Stimulated activated CD4-positive, alpha-beta T cell treated with anti-CD3 and anti-CD28 coated beads, Interleukin-2, amount 100 ng/mL, for 4 hours (primary cell): Measurements from ENCODE around the gene HMCN1.
"Not testable (repeated sequence)": the region's sequence is repeated elsewhere in the genome, so short reads cannot be mapped to it uniquely, and the experiment has no call there.

Source experiments
- DNase-seq: peaks from one replicate; pipeline ENCODE4 v3.0.0-alpha.2; 2020; ENCODE audit warnings: low read depth

HMCN1 gene

DNA sequence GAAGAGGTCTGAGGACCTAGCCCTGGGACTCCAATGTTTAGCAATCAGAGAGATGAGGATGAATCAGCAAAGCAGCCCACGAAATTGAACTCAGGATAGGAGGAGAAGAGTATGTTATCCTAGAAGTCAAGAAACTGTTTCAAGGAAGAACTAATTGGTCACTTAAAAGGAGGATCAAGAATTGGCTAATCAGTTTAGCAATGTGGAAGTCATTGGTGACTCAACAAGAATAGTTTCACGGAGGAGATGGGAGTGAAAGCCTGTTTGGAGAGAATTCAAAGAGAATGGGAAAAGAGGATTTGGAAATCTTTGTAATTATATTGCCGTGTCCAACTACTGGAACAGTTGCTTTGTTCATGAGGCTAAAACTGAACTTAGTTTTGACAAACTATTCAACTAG, 7.4 kb downstream of the HMCN1 start:
- no peak for DNase-seq

DNA sequence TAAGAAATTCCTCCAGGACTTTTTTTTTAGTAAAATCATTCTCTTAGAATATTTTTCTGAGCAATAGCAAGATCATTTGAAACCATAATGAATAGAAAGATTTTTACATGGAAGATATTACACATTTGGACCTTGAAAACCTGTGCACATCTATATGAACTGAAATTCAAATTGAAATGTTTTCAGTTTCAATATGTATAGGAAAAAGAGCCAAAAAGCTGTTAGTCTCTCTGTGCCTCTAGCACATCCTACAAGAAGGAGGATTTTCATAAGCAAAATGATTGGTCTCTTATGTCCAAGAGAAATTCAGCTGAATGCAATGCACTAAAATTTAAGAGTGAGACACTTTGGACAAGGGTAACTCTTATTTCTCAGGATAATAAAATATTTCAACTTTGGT, 8.2 kb downstream of the HMCN1 start:
- no peak for DNase-seq

DNA sequence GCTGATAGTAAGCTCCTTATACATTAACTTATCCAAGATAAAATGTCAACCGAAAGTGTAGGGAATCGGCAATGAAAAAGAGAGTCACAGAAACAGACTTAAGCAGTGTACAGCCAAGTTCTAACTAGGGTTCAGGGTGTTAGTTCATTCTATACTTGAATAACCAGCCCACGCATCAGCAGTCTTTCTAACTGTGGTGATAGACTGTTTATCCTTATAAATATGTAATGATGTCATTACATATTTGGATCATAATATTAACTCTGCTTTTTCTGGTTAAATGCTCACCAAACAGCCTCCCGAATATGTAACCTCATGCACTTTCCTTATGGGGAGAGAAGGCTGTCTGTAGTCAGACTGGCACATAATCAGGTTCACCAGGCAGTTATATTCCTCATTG, 11.0 kb downstream of the HMCN1 start:
- no peak for DNase-seq

DNA sequence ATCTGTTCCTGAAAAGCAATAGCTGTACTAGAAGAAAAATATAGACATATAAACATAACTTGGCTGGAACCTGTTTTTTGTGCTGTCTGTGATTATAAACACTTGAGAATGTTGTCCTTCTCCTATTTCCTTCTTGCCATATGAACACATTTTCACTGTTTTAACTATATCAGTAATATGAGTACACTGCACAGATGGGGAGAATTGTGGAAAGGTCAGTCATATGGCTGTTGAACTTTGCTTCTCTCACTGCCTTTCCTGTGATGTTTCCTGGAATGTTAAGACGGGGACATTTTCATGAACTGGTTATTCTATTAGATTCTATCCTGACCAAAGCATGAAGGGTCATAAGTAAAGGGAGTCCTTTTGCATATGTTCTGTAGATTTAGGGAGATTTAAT, 24.9 kb downstream of the HMCN1 start:
- DNase-seq, result no peak

DNA sequence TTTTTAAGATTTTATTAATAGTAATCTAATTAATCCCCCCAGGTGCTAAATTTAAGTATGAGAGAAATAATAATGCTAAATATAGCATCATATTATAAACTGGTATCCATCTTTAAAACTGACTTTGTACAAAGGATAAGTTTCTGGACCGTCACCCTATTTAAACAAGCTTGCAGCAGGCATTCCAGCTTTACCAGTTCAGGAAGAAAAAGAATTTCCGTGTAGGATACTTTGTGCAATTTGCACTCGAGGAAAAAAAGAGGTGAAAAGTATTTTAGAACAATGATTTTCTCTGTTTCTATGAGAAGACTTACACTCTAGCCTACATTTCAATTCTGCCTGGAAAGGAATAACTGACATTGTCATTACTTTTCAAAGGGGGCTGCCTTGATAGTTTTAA, 27.6 kb downstream of the HMCN1 start:
- no peak for DNase-seq

DNA sequence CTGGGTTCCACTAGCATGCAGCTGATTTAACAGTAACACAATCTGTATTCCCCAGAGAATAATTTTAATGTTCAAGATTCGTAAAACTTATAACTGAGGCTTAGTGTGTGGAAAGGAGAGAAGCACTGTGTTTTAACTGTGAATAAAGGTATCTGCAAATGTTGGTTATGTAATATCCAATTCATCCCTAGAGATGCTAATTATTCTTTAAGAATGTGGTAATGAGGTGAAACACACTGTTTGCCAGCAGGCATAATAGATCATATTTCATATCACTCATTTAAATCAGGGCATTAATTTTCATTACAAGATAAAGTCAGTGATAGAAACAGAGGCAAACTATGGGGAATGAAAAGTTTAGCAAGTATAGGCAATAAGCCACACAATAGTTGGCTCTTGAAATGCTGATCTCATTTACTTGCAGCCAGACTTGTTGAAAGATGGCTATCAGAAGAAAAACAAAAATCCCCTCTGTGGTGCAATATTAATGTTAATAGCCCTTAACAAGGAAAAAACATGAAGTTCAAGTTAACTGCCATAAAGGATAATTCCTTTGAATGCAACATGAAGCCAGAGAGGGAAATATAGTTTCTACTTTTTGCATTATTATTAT, 33.4 kb downstream of the HMCN1 start:
- no peak for DNase-seq

DNA sequence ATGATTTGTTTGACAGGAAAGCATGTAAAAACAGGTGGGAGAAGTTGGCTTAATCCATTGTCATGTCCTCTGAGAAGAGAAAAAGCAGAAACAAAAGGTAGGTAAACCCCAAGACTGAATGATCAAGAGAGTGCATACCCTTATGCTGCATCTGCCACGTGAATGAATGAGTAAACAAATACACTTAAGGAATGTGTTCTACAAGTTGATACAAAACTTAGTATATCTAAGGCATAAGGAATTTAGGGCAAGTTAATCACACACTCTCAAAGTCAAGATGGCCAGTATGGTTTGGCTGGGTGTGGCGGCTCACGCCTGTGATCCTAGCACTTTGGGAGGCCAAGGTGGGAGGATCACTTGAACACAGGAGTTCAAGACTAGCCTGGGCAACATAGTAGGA, 34.2 kb downstream of the HMCN1 start:
- DNase-seq, result no peak

DNA sequence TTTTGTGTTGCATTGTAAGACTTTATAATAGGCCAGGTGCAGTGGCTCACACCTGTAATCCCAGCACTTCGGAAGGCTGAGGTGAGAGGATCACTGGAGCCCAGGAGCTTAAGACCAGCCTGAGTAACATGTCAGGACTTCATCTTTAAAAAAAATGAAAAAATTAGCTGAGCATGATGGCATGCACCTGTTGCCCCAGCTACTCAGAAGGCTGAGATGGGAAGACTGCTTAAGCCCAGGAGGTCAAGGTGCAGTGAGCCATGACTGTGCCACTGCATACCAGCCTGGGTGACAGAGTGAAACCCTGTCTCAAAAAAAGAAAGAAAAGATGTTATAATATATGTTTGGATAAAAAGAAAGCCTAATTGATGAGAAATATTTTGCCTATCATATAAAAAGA, 34.9 kb downstream of the HMCN1 start:
- no peak for DNase-seq

DNA sequence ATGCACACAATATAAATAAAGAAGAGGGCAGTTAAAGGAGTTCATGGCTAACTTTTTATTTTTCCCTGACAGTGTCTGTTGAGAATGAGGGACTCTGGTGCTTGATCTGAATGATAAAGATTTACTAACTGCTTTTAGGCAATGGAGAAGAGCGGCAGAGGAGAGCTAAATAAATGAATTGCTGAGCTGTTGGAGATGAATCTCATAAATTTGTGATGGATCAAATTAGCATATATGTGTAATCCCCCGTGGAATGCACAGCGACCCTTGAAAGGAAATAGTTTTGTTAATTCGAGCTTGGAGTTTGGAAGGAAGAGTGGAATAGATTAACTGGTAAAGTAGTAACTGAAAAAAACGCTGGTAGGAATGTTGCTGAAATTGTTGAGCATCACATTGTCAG, 40.2 kb downstream of the HMCN1 start:
- DNase-seq, result no peak

DNA sequence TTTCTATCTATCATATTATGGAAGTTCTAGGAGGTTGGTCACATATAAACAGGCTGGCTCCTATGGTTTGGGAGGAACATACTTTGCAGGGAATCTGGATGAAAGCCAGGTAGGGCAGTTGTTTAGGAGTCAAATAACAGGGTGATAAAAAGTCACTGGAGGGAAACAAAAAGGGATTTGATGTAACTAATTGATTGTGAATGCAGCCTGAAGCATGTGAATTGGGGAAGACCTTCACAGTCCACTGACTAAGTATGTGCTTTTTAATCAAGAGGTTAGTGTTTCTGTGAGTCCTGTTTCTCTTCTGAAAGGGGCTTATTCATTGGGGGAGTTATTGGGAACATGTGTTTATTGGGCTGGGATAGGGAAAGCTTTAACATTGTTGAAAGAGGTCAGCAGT, 41.3 kb downstream of the HMCN1 start:
- no peak for DNase-seq

DNA sequence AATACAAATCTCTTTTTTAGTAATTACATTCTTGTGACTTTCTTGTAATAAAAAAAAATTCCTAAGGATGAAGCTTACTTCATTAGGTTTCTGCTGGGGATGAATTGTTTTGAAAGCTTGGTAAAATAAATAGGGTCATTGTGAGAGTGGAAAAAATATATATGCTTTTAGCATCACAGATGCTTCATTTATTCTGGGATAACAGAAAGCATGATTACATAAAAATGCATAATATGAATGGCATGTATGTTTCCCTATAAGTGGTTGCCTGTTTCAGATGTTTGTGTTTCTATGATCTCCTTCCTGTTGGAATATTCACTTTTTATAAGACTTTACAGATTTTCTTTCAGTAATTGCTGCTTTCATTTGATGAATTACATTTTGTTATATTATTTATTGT, 42.3 kb downstream of the HMCN1 start:
- DNase-seq, result no peak

DNA sequence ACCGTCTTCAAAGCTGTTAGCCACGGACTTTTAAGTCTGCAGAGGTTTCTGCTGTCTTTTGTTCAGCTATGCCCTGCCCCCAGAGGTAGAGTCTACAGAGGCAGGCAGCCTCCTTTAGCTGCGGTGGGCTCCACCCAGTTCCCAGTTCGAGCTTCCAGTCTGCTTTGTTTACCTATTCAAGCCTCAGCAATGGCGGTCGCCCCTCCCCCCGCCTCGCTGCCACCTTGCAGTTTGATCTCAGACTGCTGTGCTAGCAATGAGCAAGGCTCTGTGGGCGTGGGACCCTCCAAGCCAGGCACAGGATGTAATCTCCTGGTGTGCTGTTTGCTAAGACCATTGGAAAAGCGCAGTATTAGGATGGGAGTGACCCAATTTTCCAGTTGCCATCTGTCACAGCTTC, 49.7 kb downstream of the HMCN1 start:
- not testable (repeated sequence) for DNase-seq

DNA sequence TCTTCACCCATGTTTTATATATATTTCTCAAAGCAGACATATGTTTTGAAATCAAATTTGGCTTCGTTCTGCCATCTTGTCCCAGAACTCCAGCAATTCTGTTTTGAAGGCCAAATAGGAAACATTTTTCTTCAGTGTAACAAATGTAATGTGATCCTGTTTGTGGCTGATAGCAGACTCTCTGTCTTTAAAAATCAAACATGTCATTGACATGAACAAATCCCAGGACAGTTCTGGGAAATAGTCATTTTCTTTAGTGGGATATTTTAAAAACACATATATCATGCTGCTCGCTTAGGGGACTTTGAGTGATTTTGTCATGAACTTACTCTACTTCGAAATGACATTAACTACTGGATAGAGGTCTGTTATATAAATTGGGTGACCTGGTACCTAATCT, 51.4 kb downstream of the HMCN1 start:
- no peak for DNase-seq

DNA sequence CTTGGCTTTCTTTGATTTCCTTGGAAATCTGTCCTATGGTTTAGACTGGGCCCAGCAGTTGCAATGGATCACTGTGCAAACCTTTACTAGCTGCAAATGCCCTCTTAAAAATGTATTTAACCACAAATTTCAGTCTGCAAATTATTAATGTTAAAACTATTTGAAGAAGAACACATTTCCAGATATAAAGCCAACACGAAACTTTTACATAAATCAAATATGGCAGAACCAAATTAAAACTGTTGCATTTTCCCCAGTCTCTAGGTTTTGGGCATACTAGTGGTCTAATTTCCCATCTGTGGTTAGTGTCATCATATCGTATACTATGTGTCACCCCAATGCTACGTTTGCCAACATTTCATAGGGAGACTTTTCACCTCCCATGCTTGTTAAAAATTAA, 52.3 kb downstream of the HMCN1 start:
- no peak for DNase-seq

DNA sequence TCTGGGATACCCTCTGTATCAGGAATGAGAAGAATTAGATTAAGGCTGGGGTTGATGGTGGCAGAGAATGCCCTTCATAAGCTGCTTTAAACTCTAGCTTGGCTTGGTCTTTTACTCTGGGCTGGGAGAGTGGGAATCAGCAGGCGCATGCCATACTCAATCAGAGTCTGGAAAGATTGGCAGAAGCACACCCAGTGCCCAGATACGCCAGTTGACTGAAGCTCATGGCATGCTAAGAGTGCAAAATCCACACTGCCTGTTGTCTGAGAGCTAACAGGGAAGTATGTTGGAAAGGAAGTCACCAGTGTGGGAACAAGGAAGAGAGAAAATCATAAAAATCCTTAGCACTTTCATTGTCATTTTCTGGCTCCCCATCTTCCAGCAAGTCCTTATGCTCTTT, 53.0 kb downstream of the HMCN1 start:
- no peak for DNase-seq

DNA sequence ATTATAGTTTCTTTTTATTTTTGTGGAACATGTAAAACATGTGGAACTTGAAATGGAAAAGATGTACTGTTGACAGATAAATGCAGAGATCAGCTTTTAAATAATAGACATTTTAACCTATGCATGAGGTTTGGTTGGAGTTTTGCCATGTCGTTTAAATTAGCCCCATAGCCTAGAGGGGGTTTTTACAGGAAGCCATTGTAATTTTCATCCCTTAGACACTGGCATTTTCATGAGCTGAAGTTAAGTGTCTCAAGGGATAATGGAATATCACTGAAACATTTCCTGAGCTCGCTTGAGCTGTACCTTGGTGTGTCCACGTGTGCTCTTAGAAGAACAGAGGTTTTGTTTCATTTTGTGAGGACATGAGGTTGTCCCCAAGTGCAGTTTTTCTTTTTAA, 54.2 kb downstream of the HMCN1 start:
- no peak for DNase-seq

DNA sequence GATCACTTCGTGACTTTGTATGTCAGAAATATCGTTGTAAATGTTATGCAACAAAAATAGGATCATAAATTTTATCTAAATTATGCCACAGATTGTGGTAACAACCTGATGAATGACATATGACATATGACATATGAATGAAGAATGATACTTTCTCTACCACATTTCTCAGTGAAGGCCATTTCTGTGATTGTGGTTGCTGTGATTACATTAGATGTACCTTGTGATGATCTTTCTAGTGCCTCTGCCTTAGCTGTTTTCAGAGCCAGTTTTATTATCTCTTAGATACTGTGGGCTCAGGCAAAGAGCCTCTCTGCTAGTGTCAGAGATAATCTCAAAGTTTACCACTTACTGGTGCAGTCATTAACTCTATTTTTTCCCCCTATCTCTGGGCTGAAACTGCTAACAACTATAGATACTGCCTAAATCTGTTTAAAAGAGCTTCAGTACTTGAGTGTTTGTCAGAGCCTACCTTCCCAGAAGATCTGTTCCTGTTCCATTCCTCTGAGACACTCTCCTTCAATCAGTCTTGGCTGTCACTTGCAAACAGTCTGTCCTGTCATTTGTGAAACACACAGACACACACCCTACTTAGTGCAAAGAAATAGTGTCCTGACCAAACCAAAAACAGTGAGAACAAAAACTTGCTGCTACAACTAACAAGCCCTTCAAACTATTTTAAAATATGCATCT, 55.5 kb downstream of the HMCN1 start:
- no peak for DNase-seq

DNA sequence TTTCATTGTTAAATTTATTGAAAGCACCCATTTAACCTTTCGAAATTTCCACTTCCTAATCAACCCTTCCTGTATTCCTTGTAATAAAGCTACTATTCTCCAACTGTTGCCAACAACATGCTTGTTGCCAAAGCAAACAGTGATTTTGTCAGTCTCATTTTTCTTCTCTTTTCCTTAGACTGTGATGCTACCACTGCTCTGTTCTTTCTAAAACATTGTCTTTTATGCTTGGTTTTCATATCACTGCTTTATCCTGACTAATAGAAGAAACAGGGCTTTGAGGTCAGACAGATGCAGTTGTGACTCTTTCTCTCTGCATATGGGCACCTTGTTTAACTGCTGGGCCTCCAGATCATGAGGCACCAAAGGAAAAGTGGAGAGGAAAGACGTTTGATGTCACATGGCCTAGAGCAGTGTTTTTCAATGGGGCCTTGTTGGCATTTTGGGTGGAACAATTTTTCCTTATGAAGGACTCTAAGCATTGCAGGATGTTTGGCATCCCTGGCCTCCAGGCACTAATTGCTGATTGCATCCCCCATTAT, 56.1 kb downstream of the HMCN1 start:
- DNase-seq, result no peak

DNA sequence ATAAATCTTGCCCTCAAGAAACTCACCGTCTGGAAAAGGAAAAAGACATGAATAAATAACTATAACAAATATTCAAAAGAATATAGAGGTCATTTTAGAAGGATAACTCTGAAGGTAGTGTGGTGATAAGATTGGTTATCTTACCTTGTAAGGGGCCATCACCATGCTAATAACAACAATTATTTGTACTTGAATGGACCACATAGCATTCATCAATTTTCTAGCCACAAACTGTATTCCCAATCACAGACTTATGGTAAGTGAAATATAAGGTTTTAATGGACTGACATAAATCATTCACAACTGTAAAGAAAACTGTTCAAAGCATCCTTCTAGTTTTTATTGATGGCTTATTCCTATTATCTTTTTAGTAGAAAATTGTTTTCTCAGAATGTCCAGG, 57.8 kb downstream of the HMCN1 start:
- DNase-seq, result no peak

DNA sequence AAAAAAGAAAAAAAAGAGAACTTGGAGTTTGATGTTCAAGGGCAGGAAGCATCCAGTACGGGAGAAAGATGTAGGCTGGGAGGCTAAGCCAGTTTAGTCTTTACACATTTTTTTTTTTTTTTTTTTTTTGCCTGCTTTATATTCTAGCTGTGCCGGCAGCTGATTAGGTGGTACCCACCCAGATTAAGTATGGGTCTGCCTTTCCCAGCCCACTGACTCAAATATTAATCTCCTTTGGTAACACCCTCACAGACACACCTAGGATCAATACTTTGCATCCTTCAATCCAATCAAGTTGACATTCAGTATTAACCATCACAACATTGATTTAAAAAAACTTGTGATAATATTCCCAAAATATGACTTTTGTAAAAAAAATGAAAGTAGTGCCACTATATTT, 60.3 kb downstream of the HMCN1 start:
- not testable (repeated sequence) for DNase-seq

DNA sequence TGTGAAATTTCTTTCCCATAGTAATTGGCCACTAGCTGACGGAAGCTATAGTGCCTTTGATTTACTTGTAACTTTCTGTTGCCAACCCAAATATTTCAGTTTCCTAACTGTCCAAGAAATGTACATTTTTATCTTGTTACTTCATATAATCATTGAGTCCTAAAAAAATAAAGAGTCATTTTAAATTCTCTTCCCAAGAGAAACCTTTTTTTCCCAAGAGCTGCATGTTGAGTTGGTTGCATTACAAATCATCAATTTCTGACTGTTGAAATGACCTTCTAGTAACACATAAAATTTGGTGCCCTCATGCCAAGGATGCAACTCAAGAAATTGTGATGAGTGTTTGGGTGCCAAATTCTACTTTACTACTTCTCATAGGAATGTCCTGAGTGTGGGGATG, 61.0 kb downstream of the HMCN1 start:
- no peak for DNase-seq

DNA sequence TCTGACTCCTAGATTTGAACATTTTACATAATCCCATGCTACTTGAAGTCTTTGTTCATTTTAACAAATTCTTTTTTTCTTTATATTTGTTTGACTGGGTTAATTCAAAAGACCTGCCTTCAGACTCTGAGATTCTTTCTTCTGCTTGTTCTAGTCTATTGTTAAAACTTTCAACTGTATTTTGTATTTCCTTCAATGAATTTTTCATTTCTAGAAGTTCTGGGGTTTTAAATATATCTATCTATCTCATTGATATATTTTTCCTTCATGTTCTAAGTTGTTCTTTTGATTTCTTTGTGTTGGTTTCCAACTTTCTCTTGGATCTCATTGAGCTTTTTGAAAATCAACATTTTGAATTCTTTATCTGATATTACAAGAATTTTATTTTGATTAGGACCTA, 64.3 kb downstream of the HMCN1 start:
- no peak for DNase-seq

DNA sequence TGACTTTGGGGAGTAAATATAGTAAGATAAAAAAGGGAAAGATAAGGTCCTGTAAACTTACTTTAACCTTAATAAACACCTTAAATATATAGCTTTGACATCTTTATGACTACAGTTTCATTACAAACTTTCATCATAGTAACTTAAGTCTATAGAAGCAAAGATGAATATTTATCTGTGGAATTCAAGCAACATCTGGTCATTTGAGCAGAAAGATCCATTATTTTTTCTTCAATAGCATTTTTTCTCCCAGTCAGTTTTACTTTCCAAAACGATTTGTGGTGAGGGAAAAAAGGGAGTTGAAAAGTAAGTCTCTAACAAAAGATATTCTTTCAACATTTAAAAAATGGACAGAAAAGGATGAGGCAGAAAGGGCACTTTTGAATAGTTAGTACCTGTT, 69.0 kb downstream of the HMCN1 start:
- no peak for DNase-seq

DNA sequence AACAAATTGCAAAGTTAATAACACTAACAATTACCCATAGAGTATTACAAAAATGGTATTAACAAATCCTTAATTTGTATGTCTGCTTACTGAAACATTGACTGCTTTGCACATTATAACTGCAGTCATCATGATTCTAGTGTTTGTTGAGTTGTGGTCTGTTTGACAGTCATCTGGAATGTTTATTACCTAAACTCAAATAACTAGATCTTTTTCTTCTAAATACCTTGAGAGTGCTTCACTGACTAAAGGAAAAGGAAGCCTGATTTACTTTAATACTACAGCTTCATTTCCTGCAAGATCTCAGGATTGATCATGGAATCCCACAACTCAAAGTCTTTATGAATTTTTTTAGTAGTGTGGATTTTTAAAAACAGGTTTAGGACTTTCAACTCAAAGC, 70.0 kb downstream of the HMCN1 start:
- DNase-seq, result no peak
